RWPE1 (cell line): ENCODE measurements around the gene SRGAP3.

Experiments
- CTCF ChIA-PET: fragments of 350-600 bp; sonication (Branson Sonifier 250); formaldehyde crosslinking; extraction: SDS; loops from one replicate; lab custom pipeline; 2021; lab: Yijun Ruan, JAX
- POLR2A ChIA-PET: fragments of 400-600 bp; formaldehyde crosslinking; extraction: SDS; loops from one replicate; lab custom pipeline; 2020; ENCODE audit warnings: antibody characterized with exemption; ENCODE audit not compliant: low non-redundant PET; lab: Yijun Ruan, JAX
- DNase-seq: peaks from one replicate; pipeline ENCODE4 v3.0.0; 2012; ENCODE audit warnings: low spot score
- H3K27ac ChIP-seq: fragments of 450-650 bp; 2 replicates; pipeline ENCODE4 v1.5.1; 2017
- TF ChIP-seq, protein P1 (sequence below): fragments of 450-650 bp; conservative IDR thresholded peaks from 2 replicates; pipeline ENCODE4 v1.5.1; 2017; ENCODE audit warnings: low read depth, mild to moderate bottlenecking

The SRGAP3 gene

DNA sequence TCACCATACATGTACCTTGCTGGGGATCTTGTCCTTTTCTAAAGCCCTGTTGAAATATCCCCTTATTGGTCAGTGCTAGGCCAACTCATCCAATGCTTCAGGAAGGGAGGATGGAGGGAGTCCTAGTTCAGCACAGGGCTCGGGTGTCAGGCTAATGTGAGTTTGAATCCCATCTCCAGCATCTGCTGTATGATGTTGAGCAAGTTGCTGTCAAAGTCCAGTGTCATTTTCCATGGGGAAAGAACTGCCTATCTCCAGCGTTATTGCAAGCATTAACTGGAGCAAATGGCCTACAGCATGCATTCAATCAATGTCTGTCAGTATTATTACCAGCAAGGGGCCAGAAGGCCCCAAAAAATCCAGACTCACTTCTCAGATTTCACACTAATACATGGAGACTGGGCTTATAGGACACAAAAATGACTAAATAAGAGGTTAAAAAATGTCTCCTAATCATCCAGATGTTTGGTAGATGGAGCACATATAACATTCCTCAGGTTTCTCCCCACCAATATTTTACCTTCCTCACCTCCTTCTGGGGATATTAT is 40.8 kb downstream of the SRGAP3 start:
- H3K27ac ChIP-seq = no peak overlapping the region
- TF ChIP-seq, protein P1, sequence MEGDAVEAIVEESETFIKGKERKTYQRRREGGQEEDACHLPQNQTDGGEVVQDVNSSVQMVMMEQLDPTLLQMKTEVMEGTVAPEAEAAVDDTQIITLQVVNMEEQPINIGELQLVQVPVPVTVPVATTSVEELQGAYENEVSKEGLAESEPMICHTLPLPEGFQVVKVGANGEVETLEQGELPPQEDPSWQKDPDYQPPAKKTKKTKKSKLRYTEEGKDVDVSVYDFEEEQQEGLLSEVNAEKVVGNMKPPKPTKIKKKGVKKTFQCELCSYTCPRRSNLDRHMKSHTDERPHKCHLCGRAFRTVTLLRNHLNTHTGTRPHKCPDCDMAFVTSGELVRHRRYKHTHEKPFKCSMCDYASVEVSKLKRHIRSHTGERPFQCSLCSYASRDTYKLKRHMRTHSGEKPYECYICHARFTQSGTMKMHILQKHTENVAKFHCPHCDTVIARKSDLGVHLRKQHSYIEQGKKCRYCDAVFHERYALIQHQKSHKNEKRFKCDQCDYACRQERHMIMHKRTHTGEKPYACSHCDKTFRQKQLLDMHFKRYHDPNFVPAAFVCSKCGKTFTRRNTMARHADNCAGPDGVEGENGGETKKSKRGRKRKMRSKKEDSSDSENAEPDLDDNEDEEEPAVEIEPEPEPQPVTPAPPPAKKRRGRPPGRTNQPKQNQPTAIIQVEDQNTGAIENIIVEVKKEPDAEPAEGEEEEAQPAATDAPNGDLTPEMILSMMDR = no peak
- no peak for DNase-seq
- POLR2A ChIA-PET = no interaction called here
- CTCF ChIA-PET = interaction anchor here (0.6 kb wide), 1 partner anchor 561 kb away, joined by 4 read pairs; the partner anchor contains the start of gene CAMK1

DNA sequence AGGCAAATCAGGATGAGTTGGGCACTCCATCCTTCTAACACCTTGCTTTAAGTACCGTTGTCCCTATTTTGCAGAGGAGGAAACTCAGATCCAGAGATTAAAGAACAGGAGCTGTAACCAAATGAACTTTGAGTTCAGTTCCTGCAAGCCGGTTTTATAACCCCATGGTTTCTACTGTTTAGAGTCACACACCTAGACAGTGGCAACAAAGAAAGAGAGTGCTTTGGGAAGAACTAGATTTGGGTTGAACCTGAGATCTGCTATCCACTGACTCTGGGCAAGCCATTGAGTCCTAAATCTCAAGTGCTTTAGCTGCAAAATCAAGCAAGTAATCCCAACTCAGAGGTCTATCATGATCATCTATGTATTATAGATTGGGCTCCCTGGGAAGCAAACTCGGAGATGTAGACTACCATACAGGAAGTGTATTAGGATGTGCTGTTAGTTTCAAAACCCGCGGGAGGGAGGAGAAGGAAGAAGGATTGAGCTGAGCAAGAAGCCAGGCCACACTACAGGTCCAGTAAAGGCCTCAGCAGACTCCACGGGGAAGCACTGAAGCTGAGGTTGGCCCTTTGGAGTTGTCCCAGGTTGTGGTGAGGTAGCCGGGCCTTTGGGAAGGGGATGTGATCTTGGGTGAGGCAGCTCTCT is 42.2 kb downstream of the SRGAP3 start:
- ChIA-PET POLR2A (no interaction called here), CTCF (no interaction called here)
- TF ChIP-seq, protein P1 = no peak
- no peak for DNase-seq
- no peak overlapping the region for H3K27ac ChIP-seq

DNA sequence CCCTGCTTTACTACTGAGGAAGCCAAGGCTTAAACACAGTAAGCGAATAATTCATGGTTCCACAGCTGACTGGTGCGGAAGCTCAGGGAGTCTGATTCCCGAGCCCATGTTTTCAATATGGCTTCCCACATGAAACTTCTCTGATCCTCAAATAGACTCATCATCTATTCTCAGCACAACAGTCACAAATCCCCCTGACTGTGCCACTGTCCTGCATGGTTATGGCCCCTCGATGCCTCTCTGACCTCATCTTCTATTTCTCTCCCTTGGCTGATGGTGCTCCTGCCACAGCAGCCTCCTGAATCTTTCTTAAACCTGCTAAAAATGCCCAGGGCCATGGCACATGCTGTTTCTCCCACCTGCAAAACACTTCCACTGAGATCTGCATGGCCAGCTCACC is 43.2 kb downstream of the SRGAP3 start:
- POLR2A ChIA-PET = no interaction called here
- no peak for DNase-seq
- CTCF ChIA-PET = no interaction called here
- TF ChIP-seq, protein P1 = no peak
- no peak overlapping the region for H3K27ac ChIP-seq

DNA sequence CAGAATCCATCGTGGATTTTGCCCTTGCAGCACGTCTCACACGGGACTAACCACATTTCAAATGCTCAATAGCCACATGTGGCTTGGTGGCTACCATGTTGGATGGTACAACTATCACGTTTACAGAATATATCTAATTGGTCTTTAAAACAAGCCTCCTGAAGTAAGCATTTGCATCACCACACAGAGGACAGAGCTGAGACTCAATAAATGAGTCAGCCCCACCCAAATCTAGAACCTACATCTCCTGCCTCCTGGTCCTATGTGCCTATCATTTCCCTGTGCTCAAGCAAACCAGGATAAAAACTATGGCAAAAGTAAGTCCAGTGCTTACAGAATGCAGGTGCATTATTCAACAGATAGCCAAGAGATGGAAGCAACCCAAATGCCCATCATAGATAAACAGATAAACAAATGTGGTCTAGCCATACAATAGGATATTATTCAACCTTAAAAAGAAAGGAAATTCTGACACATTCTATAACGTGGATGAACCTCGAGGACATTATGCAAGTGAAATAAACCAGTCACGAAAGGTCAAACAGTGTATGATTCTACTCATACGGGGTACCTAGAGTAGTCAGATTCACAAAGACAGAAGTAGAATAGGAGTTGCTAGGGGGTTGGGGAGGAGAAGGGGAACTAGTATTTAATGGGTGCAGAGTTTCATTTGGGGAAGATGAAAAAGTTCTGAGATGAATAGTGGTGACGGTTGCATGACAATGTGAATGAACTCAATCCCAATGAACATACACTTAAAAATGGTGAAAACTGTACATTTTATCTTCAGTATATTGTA is 43.9 kb downstream of the SRGAP3 start:
- ChIA-PET POLR2A (no interaction called here), CTCF (no interaction called here)
- TF ChIP-seq, protein P1 = no peak
- no peak overlapping the region for H3K27ac ChIP-seq
- no peak for DNase-seq

DNA sequence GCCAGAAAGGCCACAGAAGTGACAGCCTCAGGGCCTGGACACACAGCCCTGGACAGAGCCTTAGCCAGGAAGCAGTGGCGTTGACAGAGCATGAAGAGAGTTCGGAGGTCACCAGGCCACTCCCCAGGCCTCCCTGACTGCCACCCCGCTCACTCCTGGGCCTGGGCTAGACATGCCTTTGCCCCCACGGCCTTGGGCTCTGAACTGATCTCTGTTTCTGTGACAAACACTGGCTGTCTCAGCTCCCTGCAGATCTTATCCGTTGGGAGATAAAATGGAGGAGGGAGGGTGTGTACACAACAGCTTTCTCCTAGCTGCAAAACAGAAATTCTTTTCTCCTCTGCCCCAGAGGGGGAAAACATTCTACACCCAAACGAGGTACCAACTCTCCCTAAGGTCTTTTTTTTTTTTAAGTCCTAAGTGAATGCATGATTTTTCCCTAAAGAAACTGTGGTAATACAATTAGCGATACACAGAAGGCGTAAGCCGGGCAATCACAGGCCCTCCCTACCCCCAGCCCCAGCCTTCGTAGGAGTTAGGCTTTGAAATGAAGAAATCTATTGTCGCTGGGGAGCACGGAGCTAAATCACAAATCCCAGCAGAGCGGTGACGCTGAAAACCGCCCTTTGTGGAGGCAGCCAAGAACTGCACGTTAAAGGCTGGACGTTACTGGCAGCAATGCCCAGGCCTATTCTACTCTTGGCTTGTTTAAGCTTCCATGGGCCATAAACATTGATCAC is 45.0 kb downstream of the SRGAP3 start:
- TF ChIP-seq, protein P1 = no peak
- ChIA-PET POLR2A (no interaction called here), CTCF (no interaction called here)
- H3K27ac ChIP-seq = no peak overlapping the region
- DNase-seq = no peak

DNA sequence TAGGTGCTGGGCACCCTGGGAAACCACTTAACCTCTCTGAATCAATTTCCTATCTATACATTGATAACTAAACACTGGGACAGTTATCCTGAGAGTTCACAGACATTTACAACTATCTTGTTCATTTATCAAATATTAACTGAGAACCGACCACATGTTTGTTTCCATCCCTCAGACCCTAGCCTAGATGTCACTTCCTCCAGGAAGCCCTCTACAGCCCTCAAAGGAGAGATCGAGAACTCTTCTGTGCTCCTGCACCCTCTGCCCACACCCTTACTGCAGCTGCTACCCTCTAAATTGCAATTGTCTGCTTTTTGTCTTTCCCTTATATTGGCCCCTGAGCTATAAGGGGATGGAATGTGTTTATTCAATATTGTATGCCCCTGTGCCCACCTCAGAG is 46.1 kb downstream of the SRGAP3 start:
- ChIA-PET POLR2A (no interaction called here), CTCF (no interaction called here)
- no peak overlapping the region for H3K27ac ChIP-seq
- TF ChIP-seq, protein P1 = no peak
- no peak for DNase-seq
